Measurements from ENCODE around the gene EPC1.

EPC1 gene

GRCh38 chr10:32326119-32326518 lies 20.8 kb downstream of the EPC1 start:
- TF ChIP-seq CTCF (IDR thresholded peaks at IDR 0.05; ENCODE audit: low read length, missing control alignments): no peak
- no peak overlapping the region for H3K4me3 ChIP-seq (replicated peaks; ENCODE audit: low read depth, low read length)
- DNase-seq (ENCODE audit: low read depth): no peak

GRCh38 chr10:32323051-32323450 lies 23.9 kb downstream of the EPC1 start:
- no peak for DNase-seq (ENCODE audit: low read depth)
- H3K4me3 ChIP-seq (replicated peaks; ENCODE audit: low read depth, low read length): no peak overlapping the region
- TF ChIP-seq CTCF (IDR thresholded peaks at IDR 0.05; ENCODE audit: low read length, missing control alignments): no peak

DNA sequence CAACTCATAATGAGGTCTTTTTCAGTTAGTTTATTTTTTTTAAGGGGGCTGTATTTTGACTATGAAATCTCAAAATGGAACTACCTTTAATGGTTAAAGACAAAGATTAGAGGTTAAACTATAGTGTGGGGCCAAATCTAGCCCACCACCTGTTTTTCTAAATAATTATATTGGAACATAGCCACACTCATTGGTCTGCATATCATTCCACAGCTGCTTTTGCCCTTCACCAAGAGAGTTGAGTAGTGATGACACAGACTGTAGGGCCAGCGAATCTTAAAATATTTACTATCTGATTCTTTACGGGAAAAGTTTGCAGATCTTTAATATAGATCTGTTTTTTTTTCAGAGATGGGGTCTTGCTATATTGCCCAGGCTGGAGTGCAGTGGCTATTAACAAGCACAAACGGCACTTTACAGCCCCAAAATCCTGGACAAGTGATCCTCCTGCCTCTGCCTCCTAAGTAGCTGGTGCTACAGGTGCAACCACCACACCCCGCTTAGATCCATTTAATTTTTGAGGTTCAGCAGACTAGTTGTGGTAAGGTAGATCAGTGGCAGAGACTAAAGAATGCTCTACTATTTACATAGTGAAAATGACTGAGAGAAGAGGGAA lies 25.8 kb downstream of the EPC1 start:
- no peak for DNase-seq (ENCODE audit: low read depth)
- no peak overlapping the region for H3K4me3 ChIP-seq (replicated peaks; ENCODE audit: low read depth, low read length)
- no peak for TF ChIP-seq CTCF (IDR thresholded peaks at IDR 0.05; ENCODE audit: low read length, missing control alignments)

GRCh38 chr10:32318476-32318896 lies 28.5 kb downstream of the EPC1 start:
- no peak overlapping the region for H3K4me3 ChIP-seq (replicated peaks; ENCODE audit: low read depth, low read length)
- DNase-seq (ENCODE audit: low read depth): no peak
- TF ChIP-seq CTCF (IDR thresholded peaks at IDR 0.05; ENCODE audit: low read length, missing control alignments): no peak

- no peak for DNase-seq (ENCODE audit: low read depth)
- no peak overlapping the region for H3K4me3 ChIP-seq (replicated peaks; ENCODE audit: low read depth, low read length)
- no peak for TF ChIP-seq CTCF (IDR thresholded peaks at IDR 0.05; ENCODE audit: low read length, missing control alignments)
These were observed 29.1 kb downstream of the EPC1 start for GRCh38 chr10:32317795-32318357.

DNA sequence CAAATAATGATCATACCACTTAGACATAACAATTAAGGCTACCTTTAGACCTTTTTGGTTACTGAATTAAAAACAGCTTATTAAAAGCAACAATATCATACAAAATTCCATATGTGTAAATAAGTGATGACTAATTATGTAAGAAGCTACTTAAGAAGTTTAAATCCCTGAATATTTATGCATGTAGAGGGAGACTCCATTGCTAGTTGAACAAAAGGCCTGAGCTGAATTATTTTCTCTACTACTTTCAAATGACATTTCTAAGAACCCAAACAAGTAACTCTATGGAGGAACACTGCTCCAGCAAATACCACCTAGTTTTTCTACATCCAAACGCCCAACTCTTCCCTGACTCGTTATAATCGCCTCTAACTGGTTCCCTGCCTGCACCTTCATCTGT lies 31.5 kb downstream of the EPC1 start:
- no peak for DNase-seq (ENCODE audit: low read depth)
- no peak overlapping the region for H3K4me3 ChIP-seq (replicated peaks; ENCODE audit: low read depth, low read length)
- TF ChIP-seq CTCF (IDR thresholded peaks at IDR 0.05; ENCODE audit: low read length, missing control alignments): no peak

DNA sequence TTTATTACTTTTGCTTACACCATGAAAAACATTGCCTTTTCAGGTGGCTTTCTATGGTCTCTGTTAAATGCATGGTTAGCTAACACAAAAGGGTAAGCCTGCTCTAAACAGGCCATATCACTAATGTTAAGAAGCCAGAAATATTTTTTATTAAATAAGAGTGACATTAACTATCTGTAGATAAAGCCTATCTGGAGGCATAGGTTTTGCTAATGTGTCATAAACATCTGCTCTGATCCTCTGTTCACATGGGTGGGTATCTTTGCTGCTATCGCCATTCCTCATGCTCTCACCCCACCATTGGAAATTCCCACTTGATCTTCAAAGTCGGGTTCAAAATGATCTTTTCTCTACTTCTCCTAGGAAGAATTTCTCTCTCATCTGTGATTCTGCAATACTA lies 32.4 kb downstream of the EPC1 start:
- H3K4me3 ChIP-seq (replicated peaks; ENCODE audit: low read depth, low read length): no peak overlapping the region
- no peak for TF ChIP-seq CTCF (IDR thresholded peaks at IDR 0.05; ENCODE audit: low read length, missing control alignments)
- DNase-seq (ENCODE audit: low read depth): no peak
